ENCODE measurements around the gene WASF3. TPM values are rescaled to one million over a fixed set of nuclear protein-coding genes. Genes with fewer than 3 reads are reported as not detected.

WASF3 gene
- total and polyA plus RNA-seq, 10 of the 15 experiments (the other 5 are each of a cell fraction or from before 2014, with no cell fraction given) = under 0.01 to 0.10 (median 0.01) TPM; not detected in 7

DNA sequence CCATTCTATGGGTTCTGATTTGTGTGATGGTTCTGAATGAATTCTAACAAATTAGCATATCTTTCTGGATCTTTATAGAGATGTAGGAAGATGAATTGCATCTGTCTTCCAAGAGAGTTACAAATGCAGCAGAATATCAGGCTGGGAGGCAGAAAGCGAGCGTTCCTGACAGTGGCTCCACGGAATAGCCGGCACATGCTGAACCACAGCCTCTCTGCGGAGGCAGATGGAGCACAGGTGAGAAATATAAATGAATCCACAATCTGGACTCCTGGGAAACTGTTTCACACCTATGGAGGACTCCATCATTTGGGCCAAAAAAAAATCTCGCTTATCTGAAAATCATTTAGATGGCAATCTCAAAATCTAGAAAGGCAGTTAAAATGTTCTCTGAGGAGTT, 34.5 kb upstream of the WASF3 start:
- FAIRE-seq (no peak), ATAC-seq (no peak), DNase-seq (ENCODE audit: low read depth, low spot score) (no peak)
- TF ChIP-seq, protein P1, sequence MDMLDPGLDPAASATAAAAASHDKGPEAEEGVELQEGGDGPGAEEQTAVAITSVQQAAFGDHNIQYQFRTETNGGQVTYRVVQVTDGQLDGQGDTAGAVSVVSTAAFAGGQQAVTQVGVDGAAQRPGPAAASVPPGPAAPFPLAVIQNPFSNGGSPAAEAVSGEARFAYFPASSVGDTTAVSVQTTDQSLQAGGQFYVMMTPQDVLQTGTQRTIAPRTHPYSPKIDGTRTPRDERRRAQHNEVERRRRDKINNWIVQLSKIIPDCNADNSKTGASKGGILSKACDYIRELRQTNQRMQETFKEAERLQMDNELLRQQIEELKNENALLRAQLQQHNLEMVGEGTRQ (IDR thresholded peaks at IDR 0.05; ENCODE audit: borderline replicate concordance, low read depth, low read length) = no peak
- TF ChIP-seq NFYA (IDR thresholded peaks at IDR 0.05; ENCODE audit: borderline replicate concordance, low read depth, low read length) (no peak), ZSCAN29 (IDR thresholded peaks at IDR 0.05) (no peak), CBX5 (IDR thresholded peaks at IDR 0.05; ENCODE audit: low read depth) (no peak), IKZF2 (IDR thresholded peaks at IDR 0.05) (no peak), KDM1A (IDR thresholded peaks at IDR 0.05; ENCODE audit: borderline replicate concordance) (no peak), NRF1 (conservative IDR thresholded peaks at IDR 0.05; ENCODE audit: low read depth, low read length) (no peak), HDAC2 (IDR thresholded peaks at IDR 0.05) (no peak), FOXK2 (IDR thresholded peaks at IDR 0.05) (no peak), MEF2A (IDR thresholded peaks at IDR 0.05; ENCODE audit: insufficient read depth, low read depth, low read length) (no peak), EED (IDR thresholded peaks at IDR 0.05; ENCODE audit: low read depth) (no peak), DPF2 (IDR thresholded peaks at IDR 0.05) (no peak), E2F4 (IDR thresholded peaks at IDR 0.05; ENCODE audit: low read depth, low read length) (no peak), POU2F2 (IDR thresholded peaks at IDR 0.05; ENCODE audit: borderline replicate concordance, low read depth, low read length) (no peak)
- TF ChIP-seq, protein P2, sequence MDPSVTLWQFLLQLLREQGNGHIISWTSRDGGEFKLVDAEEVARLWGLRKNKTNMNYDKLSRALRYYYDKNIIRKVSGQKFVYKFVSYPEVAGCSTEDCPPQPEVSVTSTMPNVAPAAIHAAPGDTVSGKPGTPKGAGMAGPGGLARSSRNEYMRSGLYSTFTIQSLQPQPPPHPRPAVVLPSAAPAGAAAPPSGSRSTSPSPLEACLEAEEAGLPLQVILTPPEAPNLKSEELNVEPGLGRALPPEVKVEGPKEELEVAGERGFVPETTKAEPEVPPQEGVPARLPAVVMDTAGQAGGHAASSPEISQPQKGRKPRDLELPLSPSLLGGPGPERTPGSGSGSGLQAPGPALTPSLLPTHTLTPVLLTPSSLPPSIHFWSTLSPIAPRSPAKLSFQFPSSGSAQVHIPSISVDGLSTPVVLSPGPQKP (IDR thresholded peaks at IDR 0.05; ENCODE audit: low read depth, low read length) = no peak
- TF ChIP-seq, protein P3, sequence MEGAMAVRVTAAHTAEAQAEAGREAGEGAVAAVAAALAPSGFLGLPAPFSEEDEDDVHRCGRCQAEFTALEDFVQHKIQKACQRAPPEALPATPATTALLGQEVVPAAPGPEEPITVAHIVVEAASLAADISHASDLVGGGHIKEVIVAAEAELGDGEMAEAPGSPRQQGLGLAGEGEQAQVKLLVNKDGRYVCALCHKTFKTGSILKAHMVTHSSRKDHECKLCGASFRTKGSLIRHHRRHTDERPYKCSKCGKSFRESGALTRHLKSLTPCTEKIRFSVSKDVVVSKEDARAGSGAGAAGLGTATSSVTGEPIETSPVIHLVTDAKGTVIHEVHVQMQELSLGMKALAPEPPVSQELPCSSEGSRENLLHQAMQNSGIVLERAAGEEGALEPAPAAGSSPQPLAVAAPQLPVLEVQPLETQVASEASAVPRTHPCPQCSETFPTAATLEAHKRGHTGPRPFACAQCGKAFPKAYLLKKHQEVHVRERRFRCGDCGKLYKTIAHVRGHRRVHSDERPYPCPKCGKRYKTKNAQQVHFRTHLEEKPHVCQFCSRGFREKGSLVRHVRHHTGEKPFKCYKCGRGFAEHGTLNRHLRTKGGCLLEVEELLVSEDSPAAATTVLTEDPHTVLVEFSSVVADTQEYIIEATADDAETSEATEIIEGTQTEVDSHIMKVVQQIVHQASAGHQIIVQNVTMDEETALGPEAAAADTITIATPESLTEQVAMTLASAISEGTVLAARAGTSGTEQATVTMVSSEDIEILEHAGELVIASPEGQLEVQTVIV (IDR thresholded peaks at IDR 0.05; ENCODE audit: borderline replicate concordance, partially characterized antibody) = no peak
- Histone ChIP-seq H3K9me3 (replicated peaks; ENCODE audit: control insufficient read depth, insufficient read depth, low read length) (no peaks in the 10 kb centered on the region), H4K20me1 (ENCODE audit: control insufficient read depth, insufficient read depth) (no peaks in the 10 kb centered on the region), H3K4me3 (no peak overlapping the region), H3K27me3 (replicated peaks in 1 of 2; ENCODE audit: control insufficient read depth in 2 of 2, insufficient read depth in 2 of 2, low read length in 1 of 2) (no peaks in the 10 kb centered on the region), H3K9ac (ENCODE audit: control insufficient read depth, insufficient read depth, low read length) (no peak overlapping the region), H3K36me3 (ENCODE audit: control insufficient read depth in 2 of 2, insufficient read depth in 2 of 2, low read length in 1 of 2) (no peaks in the 10 kb centered on the region), H2AFZ (ENCODE audit: control insufficient read depth, low read depth, low read length) (no peak overlapping the region), H3K27ac (ENCODE audit: control insufficient read depth, insufficient read depth) (no peak overlapping the region), H3K4me1 (ENCODE audit: control insufficient read depth, insufficient read depth, low read length) (no peaks in the 10 kb centered on the region), H3K4me2 (ENCODE audit: control insufficient read depth, insufficient read depth) (no peak overlapping the region), H3K79me2 (ENCODE audit: control insufficient read depth, insufficient read depth, low read length) (no peaks in the 10 kb centered on the region)
- intact Hi-C loops (cut with micrococcal nuclease; ENCODE audit: unreplicated experiment) = no loop called here
- in situ Hi-C loops (cut with MboI) = no loop called here
- 66% methylated on average over 6 of the region's 6 CpGs for WGBS (ENCODE audit: insufficient coverage, insufficient replicate concordance, low lambda C conversion rate, missing lambda C conversion rate)
- BruUV-seq (replicated peaks) = no TSS peak
- ChIA-PET POLR2A (no interaction called here), CTCF (no interaction called here), RAD21 (ENCODE audit: unreplicated experiment) (no interaction called here), SMC1A (ENCODE audit: uncharacterized antibody, unreplicated experiment) (no interaction called here)
